HG03097 (cell line): ENCODE measurements around the gene PAX4.

ENCODE experiments used
- ATAC-seq: cut with Tn5 transposase; IDR thresholded peaks from one replicate; pipeline ENCODE4 v1.9.1; 2021; ENCODE audit not compliant: unreplicated experiment, low FRiP score

The PAX4 gene

DNA sequence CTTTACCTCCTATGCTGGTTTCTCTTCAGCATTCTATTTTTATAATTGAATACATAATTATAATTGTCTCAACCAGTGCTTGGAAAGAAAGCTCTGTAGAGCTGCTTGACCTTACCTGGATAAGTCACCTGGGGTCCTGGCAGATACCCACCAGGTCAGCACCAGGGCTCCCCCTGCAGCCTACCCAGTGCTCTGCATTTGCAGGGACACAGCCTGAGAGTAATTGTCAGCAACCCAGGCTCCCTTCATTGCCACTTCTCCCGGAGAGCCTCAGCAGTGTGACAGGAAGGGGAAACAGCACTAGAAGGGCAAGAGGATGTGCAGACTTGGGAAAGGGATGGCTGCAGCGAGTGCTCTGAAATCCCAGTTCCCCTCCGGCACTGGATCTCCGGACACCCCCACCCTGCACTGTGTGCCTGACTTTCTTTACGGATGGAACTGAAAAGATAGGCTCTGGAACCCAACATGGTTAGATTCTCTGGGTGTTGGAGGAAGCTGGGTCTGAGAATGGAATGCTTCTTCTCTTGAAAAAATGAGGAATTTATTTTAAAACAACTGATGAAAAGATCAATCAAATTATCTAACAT, 11.4 kb upstream of the PAX4 start:
- ATAC-seq: peak; percentile 61

- no peak for ATAC-seq
Observed at GRCh38 chr7:127628445-127628844, 10.5 kb upstream of the PAX4 start.

GRCh38 chr7:127625331-127625730, 7.4 kb upstream of the PAX4 start:
- no peak for ATAC-seq

DNA sequence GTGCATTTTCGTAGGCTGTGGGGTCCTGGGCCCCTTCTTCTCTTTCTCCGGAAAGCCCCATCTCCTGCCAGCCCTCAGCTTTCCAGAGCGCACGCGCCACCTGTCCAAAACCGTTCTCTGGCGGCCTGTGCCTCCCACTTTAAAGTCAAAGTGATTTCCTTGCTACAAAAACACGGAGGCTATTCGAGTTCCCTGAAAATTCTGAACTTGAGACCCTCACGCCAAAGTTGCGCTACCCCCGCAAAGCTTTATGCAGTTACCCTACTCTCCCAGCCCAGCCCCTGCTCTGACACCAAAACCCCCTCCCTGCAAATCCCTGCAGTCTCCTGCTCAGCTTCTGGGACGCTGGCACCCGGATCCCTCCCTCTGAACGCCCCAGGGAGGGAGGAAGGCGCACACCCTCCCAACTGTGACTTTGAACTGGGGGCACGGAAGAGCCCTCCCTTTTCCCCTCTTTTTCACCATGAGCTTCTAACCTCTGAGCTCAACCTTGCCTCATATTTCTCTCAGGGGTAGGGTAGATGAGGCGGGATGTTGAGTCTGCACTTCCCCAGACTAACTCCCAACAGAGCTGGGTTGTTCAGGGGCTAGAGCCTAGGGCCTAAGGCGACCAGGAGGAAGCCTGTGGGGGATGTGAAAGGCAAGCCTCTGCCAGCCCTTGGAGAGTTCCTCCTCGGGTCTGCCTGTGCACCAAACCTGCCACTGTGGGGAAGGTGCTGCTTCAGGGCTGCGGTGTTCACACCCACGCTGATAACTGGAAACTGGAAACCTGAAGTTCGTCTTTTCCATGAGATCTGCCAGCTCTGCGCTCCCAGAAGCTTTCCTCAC, 2.7 kb upstream of the PAX4 start:
- no peak for ATAC-seq

- no peak for ATAC-seq
Observed at GRCh38 chr7:127619681-127620405, 1.9 kb upstream of the PAX4 start.

GRCh38 chr7:127618775-127619174, 833 bp upstream of the PAX4 start:
- no peak for ATAC-seq

DNA sequence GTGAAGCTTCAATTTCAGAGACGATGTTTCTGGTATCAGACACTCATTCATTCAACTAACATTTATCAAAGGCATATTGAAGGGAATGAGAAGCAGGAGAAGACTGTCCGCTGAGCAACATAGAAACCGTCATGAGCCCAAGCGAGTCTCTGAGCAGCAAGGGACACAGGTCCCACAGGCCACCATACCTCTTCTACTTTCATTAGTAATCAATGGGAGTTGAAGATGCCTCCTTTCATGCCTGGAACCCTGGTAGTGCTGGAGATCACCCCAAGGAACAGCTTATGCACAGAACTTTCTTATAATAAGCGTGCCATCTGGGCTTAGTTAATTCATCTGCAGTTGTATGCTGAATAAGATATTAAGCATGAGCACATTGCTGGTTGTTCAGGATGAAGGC, 1.2 kb downstream of the PAX4 start:
- ATAC-seq: no peak

- ATAC-seq: no peak
Observed at GRCh38 chr7:127612263-127612662, 5.7 kb downstream of the PAX4 start.

DNA sequence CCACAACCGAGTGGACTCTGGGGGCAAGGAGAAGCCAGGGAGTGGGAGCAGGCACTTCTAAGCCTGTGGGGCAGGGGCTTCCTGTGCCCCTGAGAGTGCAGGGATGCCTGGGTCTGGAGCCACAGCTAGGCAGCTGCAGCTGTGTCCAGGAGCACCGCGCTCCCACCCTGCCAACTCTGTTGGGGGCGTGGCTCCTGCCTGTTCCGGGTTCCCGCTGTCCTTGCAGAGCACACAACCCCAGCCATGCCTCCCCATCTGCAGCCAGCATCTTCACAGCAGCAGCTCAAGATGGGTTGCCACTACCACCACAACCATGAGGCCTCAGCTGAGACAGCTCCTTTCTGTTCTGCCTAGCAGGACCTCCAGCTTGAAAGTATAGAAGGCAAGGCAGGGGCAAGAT, 8.6 kb downstream of the PAX4 start:
- ATAC-seq: no peak

DNA sequence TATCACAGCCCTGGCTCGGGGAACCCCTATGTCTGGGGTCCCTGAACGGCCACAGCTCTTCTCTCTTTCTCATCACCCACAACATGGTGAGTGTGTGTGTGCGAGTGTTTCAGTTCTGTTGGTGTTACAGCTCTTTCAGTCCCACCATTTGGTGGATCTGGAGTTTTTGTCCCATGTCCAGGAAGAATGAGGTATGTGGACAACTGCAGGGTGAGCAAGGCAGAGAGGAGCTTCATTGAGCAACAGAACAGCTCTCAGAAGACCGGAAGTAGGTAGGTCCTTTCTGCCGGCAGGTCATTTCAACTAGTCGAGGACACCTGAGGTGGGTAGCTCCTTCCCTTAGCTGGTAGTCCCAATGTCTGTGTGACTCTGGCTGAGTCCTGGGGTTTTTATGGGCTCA, 9.5 kb downstream of the PAX4 start:
- no peak for ATAC-seq

GRCh38 chr7:127600885-127601284, 17.1 kb downstream of the PAX4 start:
- no peak for ATAC-seq

DNA sequence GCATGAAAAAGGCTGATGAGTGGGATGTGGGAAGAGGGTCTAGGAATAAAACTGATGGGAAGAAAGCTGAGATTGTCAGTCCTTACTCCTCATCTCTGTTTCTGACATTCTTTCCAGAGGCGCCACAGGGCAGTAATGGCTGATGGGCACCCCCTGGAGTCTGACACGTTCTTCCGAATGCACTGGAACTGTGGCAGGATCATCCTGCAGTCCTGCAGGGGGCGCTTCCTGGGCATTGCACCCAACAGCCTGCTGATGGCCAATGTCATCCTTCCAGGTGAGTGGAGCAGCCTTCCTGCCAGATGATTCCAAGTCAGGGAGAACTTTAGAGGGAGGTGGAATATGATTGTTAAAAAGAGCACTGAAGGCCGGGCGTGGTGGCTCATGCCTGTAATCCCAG, 19.6 kb downstream of the PAX4 start:
- no peak for ATAC-seq

DNA sequence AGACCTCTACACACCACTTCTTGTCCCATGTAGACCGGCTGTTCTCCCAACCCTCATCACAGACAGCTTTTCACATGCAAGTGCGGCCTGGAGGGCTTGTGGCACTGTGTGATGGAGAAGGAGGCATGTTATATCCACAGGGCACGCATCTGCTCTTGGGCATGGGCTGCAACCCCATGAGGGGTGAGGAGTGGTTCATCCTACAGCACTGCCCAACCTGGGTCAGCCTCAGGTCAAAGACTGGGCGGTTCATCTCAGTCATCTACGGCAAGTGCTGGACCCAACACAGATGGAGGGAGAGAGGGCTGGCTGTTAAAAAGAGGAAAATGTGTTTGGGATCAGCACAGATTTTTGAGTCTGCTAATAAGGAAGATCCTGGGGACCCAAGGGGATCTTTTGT, 22.2 kb downstream of the PAX4 start:
- no peak for ATAC-seq

- ATAC-seq: no peak
Observed at GRCh38 chr7:127594490-127594889, 23.5 kb downstream of the PAX4 start.

GRCh38 chr7:127592550-127592949, 25.4 kb downstream of the PAX4 start:
- ATAC-seq: no peak

DNA sequence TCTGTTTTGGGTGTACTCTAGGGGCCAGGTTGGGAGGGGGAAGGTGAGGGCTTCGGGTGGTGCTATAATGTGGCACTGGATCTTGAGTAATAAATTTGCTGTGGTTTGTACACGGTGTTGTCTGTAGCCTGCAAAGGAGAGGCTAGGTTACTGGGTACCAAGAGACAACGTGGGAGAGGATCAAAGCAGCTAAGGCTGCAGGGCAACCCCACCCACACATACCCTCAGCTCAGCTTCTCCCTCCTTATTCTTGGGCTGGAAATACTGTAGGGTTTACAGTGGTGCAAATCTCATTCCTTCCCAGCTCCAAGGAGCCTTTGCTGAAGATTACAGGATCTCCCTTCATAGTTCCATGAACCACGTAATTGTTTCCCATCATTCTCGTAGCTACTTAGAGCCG, 26.4 kb downstream of the PAX4 start:
- no peak for ATAC-seq

- no peak for ATAC-seq
Observed at GRCh38 chr7:127591189-127591588, 26.8 kb downstream of the PAX4 start.

DNA sequence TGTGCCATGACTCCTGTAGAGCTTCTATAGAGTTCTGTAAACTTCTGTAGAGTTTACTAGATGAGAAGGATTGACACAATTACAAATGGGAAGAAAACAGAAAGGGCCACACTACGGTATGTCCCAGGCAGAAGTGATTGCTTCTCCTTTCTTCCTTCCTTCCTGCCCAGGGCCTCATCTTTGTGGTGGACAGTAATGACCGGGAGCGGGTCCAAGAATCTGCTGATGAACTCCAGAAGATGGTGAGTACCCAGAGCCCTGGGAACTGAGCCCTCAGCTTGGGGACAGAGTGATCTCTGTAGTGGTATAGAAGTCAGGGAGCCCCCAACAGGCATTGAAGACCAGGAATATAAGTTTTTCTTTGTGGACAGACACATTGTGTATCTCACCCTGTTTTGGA, 28.0 kb downstream of the PAX4 start:
- no peak for ATAC-seq

DNA sequence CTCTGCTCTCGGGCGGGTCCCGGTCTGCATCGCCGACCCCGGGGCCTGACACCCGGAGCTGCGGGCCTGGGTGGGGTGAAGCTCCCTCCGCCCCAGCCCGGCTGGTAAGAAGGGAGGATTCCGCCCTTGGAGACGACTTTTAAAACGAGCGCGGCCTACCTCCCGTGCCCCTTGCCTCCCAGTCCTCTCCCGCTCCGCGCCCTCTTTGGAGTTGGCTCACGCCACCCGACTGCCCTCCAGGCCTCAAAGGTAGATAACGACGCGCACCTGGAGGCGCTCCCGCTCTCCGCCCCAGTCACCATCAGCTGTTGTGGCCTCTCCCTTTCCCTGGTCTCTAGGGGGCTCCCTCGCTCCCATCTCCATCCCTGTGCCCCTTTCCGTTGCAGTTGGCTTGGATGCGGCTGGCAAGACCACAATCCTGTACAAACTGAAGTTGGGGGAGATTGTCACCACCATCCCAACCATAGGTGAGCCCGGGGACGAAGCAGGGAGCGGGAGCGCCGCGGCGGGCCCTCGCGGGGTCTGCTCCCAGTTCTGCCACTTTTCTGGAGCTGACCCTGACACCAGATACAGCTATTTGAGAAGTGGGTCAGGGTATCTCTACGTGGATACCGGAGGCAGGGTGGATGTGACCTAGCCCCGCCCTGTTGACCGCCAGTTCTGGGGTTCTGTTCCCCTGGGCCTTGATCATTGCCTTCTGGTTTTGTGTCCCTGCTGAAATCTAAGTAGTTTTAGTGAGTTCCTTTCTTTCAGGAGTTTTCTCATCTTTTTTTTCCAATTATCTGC, 29.1 kb downstream of the PAX4 start:
- peak; percentile 2 for ATAC-seq

DNA sequence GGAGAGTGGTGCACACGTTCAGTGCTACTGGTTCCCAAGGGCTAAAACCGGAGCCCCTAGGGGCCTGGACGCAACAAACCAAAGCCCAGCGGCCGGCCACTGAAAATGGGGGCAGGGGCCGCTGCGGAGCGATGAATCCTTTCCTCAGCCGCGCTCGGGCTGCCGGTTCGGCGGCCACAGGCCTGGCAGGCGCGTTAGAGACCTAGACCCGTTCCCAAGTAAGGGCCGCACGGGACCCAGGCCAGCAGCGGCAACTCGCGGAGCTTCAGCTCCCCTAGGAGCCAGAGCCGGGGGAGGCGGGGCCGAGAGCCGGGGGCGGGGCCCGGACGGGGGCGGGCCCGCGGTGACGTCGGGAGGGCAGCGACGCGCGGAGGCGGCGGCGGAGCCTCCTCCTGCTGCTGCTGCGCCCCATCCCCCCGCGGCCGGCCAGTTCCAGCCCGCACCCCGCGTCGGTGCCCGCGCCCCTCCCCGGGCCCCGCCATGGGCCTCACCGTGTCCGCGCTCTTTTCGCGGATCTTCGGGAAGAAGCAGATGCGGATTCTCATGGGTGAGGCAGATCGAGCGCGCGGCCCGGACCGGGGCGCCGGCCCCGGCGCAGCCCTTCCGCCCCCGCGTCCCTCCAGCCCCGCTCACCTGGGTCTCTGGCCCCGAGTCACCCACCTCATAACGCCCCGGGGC, 29.8 kb downstream of the PAX4 start, which contains the start of gene ARF5:
Gene ARF5, plus strand, starts transcription at position 393 of the 678 bp plus-strand sequence. Its CDS starts 88 bp downstream, at position 481.
- peak; percentile 61 for ATAC-seq
